Measurements from ENCODE around the gene KIF2C.

- TF ChIP-seq, protein P1, sequence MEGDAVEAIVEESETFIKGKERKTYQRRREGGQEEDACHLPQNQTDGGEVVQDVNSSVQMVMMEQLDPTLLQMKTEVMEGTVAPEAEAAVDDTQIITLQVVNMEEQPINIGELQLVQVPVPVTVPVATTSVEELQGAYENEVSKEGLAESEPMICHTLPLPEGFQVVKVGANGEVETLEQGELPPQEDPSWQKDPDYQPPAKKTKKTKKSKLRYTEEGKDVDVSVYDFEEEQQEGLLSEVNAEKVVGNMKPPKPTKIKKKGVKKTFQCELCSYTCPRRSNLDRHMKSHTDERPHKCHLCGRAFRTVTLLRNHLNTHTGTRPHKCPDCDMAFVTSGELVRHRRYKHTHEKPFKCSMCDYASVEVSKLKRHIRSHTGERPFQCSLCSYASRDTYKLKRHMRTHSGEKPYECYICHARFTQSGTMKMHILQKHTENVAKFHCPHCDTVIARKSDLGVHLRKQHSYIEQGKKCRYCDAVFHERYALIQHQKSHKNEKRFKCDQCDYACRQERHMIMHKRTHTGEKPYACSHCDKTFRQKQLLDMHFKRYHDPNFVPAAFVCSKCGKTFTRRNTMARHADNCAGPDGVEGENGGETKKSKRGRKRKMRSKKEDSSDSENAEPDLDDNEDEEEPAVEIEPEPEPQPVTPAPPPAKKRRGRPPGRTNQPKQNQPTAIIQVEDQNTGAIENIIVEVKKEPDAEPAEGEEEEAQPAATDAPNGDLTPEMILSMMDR (IDR thresholded peaks at IDR 0.05; ENCODE audit: low read depth, low read length), result no peak
- no peak for TF ChIP-seq EZH2phosphoT487 (IDR thresholded peaks at IDR 0.05; ENCODE audit: low read depth)
Measured at GRCh38 chr1:44740179-44740617, 561 bp downstream of the KIF2C start.

All from OCI-LY3 (cell line).